ENCODE results near the gene WDR70.
"Not testable (repeated sequence)": the region's sequence is repeated elsewhere in the genome, so short reads cannot be mapped to it uniquely, and the experiment has no call there.

The WDR70 gene

DNA sequence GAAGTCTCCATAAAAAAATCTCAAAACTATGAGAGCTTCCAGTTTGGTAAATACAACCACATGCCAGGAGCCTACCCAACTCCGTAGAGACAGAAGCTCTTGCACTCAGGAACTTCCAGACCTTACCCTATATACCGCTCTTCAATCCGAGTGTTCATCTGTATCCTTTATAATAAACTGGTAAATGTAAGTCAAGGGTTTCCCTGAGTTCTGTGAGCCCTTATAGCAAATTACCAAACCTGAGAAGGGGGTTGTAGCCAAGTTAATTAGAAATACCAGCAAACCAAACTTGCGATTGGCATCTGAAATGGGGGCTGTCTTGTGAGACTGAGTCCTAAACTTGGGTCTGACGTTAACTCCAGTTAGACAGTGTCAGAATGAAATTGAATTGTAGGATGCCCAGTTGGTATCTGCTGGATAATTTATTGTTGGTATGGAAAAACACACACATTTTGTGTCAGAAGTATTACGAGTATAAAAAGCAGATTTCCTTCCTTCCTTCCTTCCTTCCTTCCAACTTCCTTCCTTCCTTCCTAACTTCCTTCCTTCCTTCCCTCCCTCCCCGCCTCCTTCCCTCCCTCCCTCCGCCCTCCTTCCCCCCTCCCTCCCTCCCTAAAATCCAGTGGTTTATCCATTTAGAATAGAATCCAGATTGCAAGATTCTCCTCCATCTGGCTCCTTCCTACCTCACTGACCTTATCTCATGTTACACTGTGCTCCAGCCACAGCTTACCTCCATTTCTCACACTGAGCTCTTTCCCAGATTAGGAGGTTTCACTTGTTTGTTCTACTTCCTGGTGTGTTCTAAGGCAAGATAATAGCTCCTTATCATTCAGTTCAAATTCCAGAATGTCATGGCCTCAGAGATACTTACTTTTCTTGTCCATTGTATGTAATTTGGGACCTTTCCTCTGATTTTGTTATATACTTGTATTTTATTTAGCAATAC, 196.7 kb downstream of the WDR70 start:
- no peak for DNase-seq

DNA sequence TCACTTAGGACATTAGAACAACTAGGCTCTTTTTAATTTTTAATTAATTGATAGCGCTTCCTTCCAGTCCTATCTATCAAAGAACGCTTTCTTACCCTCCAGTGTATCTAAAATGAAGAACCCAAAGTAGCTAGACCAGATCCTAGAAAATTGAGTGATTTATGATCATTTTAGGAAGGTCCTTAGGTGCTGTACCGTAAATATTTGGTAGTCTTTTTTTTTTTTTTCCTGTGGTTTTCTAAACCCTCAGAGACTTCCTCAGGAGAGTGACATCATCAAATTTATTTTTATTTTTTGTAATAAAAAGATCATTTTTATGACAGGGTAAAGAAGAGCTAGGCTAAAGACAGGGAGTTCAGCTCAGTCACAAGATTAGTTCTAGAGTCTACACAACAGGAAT, 197.4 kb downstream of the WDR70 start:
- no peak for DNase-seq

DNA sequence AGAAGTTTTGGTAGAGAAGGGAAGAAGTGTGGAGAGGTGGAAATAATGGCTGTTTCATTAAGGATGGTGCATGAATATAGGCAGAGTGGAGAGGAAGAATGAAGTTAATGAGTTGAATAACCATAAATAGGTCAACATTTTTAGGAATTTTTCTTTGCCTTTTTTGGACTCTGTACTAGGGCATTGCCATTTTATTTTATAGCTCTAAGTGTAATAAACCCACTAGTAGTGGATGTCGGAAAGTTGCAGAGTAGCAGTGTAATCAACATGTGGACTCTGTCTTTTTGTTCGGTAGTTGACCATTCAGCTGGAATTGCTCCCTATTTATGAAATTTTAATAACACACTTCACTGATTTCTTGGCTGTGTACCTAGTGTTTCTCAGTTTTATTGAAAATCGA, 199.1 kb downstream of the WDR70 start:
- no peak for DNase-seq

DNA sequence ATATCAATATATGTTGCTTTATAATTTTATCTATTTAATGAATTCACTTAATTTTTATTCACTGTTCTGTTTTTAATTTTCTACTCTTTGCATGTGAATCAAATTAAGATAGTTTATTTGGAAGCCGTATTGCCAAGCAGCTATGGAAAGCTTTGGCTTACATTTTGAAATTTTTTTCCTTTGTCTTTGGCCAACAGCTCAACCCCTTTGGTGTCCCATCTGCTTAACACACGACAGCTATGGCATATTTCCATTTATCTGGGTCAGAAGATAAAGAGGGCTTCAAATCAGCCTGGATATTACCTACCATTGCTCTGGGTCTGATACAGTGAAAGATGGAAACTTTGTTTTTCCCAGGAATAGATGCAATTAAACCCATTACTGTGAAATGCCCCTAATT, 201.0 kb downstream of the WDR70 start:
- DNase-seq, result no peak

DNA sequence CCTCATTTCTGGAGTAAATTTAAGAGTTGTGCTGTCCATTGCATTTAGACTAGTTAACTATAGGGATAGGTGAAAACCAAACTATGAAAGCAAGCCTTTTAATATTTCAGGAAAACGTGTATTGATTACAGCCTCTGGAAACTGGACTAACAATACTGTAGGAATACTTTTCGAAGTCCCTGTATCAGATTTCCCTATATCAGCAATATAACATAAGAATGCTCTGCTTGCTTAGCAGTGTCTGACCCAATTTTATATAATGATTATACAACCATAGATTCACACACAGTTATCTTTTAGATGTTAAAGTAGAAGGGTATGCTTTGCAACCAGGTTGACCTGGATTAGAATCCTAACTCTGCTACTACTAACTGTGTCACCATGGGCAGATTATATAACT, 203.1 kb downstream of the WDR70 start:
- DNase-seq, result no peak

DNA sequence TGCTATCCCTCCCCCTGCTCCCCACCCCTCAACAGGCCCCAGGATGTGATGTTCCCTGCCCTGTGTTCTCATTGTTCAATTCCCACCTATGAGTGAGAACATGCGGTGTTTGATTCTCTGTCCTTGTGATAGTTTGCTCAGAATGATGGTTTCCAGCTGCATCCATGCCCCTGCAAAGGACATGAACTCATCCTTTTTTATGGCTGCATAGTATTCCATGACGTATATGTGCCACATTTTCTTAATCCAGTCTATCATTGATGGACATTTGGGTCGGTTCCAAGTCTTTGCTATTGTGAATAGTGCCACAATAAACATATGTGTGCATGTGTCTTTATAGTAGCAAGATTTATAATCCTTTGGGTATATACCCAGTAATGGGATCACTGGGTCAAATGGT, 214.2 kb downstream of the WDR70 start:
- DNase-seq, result not testable (repeated sequence)

DNA sequence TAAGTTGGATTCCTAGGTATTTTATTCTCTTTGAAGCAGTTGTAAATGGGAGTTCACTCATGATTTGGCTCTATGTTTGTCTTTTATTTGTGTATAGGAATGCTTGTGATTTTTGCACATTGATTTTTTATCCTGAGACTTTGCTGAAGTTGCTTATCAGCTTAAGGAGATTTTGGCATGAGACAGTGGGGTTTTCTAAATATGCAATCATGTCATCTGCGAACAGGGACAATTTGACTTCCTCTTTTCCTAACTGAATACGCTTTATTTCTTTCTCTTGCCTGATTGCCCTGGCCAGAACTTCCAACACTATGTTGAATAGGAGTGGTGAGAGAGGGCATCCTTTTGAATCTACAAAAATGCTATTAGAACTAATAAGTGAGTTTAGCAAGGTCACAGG, 215.7 kb downstream of the WDR70 start:
- not testable (repeated sequence) for DNase-seq

DNA sequence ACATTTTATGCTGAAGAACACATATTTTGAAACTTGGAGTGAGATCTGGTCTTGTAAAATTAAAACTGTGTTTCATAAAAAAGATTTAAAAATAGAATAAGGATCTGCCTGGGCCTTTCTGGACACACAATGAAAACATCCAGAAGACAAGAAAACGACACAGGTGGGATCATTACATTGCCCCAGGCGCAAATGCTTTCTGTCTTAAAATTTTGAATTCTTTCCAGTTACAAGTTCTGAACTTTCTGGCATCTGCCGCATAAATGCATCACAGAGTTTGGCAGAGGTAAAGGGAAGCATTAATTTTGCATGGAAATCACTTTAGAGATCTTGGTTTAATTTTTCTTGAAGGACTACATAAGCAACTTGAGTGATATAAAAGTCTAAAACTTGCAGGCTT, 219.6 kb downstream of the WDR70 start:
- DNase-seq, result no peak

DNA sequence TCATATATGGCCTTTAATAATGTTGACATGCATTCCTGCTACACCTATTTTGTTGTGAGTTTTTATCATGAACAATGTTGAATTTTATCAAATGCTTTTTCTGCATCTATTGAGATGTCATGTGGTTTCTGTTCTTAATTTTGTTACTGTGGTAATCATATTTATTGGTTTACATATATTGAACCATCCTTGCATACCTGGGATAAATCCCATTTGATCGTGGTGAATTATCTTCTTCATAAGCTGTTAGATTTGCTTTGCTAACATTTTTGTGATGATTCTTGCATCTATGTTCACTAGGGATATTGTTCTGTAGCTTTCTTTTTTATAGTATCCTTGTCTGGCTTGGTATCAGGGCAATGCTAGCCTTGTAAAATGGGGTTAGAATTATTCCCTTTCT, 222.0 kb downstream of the WDR70 start:
- DNase-seq, result no peak

DNA sequence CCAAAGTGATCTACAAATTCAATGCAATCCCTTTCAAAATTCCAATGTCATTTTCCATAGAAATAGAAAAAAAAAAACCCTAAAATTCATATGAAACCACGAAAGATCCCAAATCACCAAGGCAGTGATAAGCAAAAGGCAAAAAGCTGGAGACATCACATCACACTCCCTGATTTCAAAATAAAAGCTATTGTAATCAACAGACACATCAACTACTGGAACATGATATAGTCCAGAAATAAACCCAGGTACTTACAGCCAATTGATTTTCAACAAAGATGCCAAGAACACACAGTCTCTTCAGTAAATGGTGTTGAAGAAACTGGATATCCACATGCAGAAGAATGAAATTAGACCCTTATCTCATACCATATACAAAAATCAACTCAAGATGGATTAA, 224.0 kb downstream of the WDR70 start:
- DNase-seq, result no peak

DNA sequence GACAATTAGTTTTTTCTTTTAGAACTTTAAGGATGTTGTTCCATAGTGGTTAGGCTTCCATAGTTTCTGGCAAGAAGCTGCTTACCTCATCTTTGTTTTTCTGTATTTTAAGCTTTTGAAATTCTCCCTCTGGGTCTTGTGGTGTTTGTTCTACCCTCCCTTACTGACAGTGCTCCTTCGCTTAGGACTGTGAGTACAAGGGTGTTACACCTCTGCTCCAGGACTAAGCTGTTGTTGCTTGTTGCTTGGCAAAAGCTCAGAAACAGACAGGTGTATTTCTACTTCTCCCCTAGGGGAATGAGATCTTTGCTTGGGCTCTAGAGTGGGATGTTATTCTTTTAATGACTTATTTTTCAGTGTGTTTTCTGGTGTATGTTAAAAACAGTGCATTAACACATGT, 225.2 kb downstream of the WDR70 start:
- DNase-seq, result no peak

DNA sequence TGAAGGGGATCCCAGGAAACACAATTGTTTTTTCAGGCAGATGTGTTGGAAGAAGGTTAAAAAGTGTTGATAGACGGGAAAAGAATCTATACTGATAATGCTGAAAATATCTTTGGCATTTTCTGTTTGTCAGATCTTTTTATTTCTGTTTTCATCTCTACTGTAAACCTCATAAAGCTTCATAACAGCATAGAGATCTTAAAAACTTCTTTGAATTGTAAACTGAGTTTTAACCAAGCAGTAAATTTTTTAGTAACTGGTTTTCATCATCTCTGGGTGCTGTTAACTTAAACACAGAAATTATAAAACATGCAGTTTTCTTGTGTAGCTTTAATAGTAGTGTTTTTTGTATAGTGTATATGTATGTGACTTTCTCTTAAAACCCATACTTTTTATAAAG, 227.0 kb downstream of the WDR70 start:
- DNase-seq, result no peak

DNA sequence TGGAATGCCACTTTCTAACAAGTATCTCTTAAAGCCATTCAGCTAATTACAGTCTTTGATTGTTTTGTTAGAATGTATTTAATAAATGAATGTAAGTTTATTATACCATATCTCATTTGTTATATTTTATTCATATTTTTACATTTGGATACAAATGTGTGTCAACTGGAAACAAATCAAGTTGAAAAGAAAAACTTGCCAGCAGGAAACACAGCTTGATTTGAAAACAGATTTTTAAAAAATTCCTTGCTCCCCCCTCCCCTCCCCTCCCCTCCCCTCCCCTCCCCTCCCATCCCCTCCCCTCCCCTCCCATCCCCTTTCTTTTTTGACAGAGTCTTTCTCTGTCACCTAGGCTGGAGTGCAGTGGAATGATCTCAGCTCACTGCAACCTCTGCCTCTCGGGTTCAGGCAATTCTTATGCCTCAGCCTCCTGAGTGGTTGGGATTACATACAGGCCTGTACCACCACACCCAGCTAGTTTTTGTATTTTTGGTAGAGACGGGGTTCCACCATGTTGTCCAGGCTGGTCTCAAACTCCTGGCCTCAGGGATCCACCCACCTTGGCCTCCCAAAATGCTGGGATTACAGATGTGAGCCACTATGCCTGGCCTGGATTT, 227.6 kb downstream of the WDR70 start:
- no peak for DNase-seq

DNA sequence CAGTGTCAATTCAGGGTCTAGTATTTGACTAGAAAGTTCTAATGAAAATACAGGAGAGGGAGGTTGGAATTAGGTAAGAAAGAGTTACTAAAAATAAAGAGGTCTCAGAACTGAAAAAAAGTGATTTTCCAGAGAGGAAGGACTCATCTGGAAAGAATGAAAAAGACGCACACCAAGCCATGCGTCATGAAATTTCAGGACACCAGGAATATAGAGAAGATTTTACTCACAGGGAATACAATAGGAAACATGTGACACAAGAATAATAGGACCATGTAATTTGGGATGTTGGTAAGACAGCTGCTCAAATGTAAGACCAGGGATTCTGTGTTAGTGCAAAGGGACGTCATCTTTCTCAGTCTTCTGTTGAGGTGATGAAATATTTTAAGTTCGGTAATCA, 236.1 kb downstream of the WDR70 start:
- DNase-seq, result no peak

DNA sequence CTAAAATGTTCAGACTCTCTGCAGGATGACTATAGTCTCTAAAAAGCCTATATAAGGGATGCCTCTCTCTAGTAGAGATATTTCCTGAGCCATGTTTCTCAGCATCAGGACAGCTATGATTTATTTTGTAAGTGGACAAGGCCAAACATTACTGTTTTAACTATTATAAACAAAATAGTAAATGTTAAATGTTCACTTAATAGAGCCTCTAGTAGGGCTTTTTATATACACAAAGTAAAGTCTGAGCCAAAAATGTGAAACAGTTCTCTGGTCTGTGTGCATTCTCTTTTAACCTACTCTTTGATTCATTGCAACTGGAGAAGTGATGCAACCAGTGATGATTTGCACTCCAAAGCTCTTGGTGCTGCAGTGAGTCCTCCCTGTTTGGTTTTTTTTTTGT, 240.2 kb downstream of the WDR70 start:
- DNase-seq, result no peak

DNA sequence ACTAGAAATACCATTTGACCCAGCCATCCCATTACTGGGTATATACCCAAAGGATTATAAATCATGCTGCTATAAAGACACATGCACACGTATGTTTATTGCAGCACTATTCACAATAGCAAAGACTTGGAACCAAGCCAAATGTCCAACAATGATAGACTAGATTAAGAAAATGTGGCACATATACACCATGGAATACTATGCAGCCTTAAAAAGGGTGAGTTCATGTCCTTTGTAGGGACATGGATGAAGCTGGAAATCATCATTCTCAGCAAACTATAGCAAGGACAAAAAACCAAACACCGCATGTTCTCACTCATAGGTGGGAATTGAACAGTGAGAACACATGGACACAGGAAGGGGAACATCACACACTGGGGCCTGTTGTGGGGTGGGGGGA, 243.2 kb downstream of the WDR70 start:
- not testable (repeated sequence) for DNase-seq

DNA sequence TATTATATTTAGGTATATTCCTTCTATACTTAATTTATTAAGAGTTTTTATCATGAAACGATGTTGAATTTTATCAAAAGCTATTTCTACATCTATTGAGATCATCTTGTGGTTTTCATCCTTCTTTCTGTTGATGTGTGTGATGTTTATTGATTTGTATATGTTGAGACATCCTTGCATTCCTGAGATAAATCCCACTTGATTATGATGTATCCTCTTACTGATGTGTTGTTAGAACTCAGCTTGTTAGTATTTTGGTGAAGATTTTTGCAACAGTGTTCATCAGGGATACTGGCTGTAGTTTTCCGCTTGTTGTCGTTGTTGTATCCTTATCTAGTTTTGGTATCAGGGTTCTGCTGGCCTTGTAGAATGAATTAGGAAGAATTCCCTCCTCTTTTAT, 247.1 kb downstream of the WDR70 start:
- DNase-seq, result no peak

DNA sequence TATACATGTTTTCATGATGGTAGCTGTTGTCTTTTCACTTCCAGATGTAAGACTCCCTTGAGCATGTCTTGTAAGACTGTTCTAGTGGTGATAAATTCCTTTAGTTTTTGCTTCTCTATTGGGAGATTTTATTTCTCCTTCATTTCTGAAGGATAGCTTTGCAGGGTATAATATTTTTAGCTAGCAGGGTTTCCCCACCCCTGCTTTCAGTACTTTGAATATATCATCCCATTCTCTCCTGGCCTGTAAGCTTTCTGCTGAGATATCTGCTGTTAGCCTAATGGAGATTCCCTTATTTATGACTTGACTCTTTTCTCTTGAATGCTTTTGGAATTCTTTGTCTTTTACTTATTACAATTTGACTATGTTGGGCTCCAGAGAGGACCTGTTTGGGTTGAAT, 249.8 kb downstream of the WDR70 start:
- no peak for DNase-seq

DNA sequence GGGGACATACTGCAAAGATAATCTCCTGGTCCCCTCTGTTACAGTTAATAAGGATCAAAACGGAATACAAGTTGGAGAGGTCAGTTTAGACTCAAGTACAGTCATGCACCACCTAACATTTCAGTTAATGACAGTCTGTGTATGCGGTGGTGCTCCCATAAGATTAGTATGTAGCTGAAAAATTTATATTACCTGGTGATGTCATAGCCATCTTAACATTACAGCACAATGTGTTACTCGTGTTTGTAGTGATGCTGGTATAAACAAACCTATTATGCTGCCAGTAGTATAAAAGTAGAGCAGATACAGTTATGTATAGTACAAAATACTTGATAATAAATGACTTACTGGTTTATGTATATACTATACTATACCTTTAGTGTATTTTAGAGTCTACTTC, 252.8 kb downstream of the WDR70 start:
- no peak for DNase-seq

DNA sequence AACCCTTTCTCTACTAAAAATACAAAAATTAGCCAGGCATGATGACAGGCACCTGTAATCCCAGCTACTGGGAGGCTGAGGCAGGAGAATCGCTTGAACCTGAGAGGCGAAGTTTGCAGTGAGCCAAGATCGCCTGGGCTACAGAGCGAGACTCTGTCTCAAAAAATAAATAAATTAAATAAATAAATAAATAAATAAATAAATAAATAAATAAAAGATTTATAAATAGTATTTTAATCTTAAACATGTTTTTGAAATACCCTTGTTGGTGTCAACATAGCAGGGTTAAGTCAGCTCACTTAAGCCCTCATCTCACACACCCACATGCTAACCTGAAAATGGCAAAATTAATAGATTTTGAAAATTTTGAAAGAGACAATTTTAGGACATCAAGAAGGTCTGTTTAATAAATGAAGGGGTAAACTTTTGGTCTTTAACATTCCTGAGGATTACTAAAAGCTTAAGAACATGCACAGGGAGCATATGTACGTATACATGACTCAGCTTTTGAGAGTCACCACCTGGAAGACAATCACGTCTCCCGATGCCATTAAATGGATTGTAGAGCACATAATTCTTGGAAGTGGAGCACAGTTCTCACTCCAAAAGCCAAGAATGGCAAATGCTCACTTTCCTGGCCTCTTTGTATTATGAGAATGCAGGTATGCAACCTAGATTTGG, 258.2 kb downstream of the WDR70 start:
- no peak for DNase-seq

DNA sequence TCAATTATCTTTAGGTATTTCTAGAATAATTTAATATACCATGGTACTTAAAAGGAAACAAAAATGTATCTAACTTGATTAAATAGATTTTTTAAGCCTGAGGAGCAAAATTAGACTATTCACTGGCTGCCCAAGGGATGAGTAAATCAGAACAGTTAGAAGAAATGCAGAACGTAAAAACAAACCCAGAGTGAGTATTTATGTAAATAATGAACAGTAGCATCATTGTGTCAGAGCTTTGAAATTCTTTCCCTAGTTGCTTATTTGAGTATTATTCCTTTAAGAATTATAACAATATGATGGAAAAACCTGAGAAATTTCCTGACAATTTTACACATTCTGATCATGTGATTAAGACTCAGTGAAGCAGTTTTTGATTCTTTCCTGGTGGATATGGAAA, 259.8 kb downstream of the WDR70 start:
- no peak for DNase-seq

DNA sequence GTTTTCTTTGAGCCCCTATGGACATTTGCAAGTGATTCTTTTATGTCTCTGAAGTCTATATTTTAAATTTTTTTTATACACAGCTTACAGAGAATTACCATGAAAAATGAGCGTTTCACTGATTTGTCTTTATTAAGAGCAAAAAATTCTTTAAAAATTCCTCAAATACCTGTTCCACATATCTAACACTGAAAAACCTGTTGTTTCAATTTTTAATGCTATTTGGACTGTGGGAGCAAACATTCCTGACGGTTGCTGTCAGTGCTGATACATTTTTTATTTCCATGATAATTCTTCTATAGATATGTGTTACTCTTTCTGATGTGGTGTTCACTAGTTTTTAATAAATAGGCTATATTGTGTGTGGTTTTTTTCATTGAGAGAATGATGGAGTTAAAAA, 261.0 kb downstream of the WDR70 start:
- no peak for DNase-seq

DNA sequence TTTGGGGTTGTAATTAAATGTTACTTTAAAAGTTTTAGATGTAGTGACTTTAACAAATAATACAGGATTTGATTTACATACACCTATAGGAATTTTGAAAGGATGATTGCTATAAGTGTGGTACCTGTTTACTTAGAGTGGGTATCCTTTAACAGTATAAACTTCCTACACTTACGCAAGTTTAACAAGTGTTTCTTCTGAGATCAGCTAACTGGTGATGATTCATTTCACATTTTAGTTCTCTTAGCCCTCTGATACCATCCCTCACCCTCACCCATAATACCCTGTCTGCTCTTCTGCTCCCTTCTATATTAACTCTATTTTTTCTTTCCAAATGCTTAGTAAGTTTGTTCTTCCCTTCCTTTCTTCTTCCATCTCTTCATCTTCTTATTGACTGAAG, 262.8 kb downstream of the WDR70 start:
- DNase-seq, result no peak

DNA sequence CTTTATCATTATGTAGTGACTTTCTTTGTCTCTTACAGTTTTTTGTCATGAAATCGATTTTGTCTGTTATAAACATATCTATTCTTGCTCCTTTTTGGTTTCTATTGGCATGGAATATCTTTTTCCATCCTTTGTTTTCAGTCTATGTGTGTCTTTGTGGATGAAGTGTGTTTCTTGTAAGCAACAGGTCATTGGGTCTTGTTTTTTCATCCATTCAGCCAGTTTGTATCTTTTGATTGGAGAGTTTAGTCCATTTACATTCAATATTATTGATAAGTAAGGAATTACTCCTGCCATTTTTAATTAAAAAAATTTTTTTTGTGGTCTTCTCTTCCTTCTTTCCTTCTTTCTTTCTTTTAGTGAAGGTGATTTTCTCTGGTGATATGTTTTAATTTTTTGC, 266.6 kb downstream of the WDR70 start:
- DNase-seq, result no peak

All from CD4-positive, alpha-beta T cell treated with Interleukin-4 for 1 hour (primary cell).